K562 (cell line): ENCODE results near the gene RNASET2. TPM values are rescaled to one million over a fixed set of nuclear protein-coding genes. Genes with fewer than 3 reads are reported as not detected.

Source experiments
- ADNP ChIP-seq: fragments of 200-800 bp; sonication (Bioruptor generic); IDR thresholded peaks from 2 replicates; pipeline ENCODE4 v1.6.1; 2016; ENCODE audit warnings: missing genetic modification characterization, missing compliant biosample characterization
- BDP1 ChIP-seq: IDR thresholded peaks from 3 replicates; pipeline ENCODE4 v1.6.1; 2011; ENCODE audit not compliant: insufficient read length, insufficient read depth
- CHD7 ChIP-seq: fragments of 200-600 bp; sonication (generic); IDR thresholded peaks from one replicate; pipeline ENCODE4 v1.6.1; 2012; ENCODE audit warnings: mild to moderate bottlenecking, low read depth, low read length, inconsistent platforms
- EP400 ChIP-seq: fragments of 450-650 bp; IDR thresholded peaks from 2 replicates; pipeline ENCODE4 v1.6.1; 2017; ENCODE audit warnings: antibody characterized with exemption, mild to moderate bottlenecking, moderate library complexity
- ETS2 ChIP-seq: IDR thresholded peaks from 2 replicates; pipeline ENCODE4 v1.6.1; 2016; ENCODE audit warnings: borderline replicate concordance, missing genetic modification characterization, mild to moderate bottlenecking, moderate library complexity, missing compliant biosample characterization; ENCODE audit not compliant: poor library complexity, severe bottlenecking
- GTF2B ChIP-seq: IDR thresholded peaks from 2 replicates; pipeline ENCODE4 v1.6.1; 2011; ENCODE audit not compliant: insufficient read length; ENCODE audit errors: extremely low read depth
- NR2C1 ChIP-seq, 2 experiments: fragments of 450-650 bp; IDR thresholded peaks; 2 replicates each; pipeline ENCODE4 v1.6.1; 2017; ENCODE audit warnings: mild to moderate bottlenecking in 2 of 2, antibody characterized with exemption in 1 of 2, inconsistent platforms in 1 of 2, missing compliant biosample characterization in 1 of 2, missing genetic modification characterization in 1 of 2
- POLR2A ChIP-seq: fragments of 450-650 bp; conservative IDR thresholded peaks from 2 replicates; pipeline ENCODE4 v1.6.1; 2016
- ZFP91 ChIP-seq: sonication (generic); formaldehyde crosslinking; IDR thresholded peaks from 2 replicates; pipeline ENCODE4 v1.8.0; 2022; ENCODE audit warnings: mild to moderate bottlenecking, missing genetic modification reagents
- ZNF347 ChIP-seq: fragments of 450-650 bp; formaldehyde crosslinking; IDR thresholded peaks from 2 replicates; pipeline ENCODE4 v1.4.0; 2020; ENCODE audit warnings: low read depth, mild to moderate bottlenecking, moderate library complexity
- polyA plus RNA-seq, 8 experiments: library from polyadenylated mRNA; depleted of rRNA in 4 of 8; stranded (reverse) in 5 of 8; unstranded in 3 of 8; fragments of >200 nt; fragmentation: Nextera tagmentation in 2 of 8; fragmentation: Illumina TruSeq in 1 of 8; extraction: Ambion mirVana in 2 of 8; extraction: Trizol in 1 of 8; gene quantifications; 2 replicates each; pipeline versions ENCODE4 v1.2.1 to v1.2.3, GENCODE V29; 2011 to 2014; ENCODE audit warnings: inconsistent platforms in 1 of 8, missing spikeins in 1 of 8
- total RNA-seq, 7 experiments: library from RNA; depleted of rRNA in 6 of 7; stranded (reverse); fragments of >200 nt in 6 of 7; fragmentation: Illumina TruSeq in 2 of 7; extraction: Trizol in 2 of 7; gene quantifications; 2 replicates each; pipeline versions ENCODE4 v1.2.1 to v1.2.3, GENCODE V29; 2011 to 2021; ENCODE audit warnings: low replicate concordance in 1 of 7
- TF ChIP-seq, protein P1 (sequence below): fragments of 250-450 bp; sonication (Bioruptor Pico); IDR thresholded peaks from 2 replicates; pipeline ENCODE4 v1.8.0; 2021; ENCODE audit warnings: borderline replicate concordance, mild to moderate bottlenecking, moderate library complexity; ENCODE audit not compliant: poor library complexity, severe bottlenecking
- TF ChIP-seq, protein P2 (sequence below): sonication (generic); formaldehyde crosslinking; IDR thresholded peaks from 2 replicates; pipeline ENCODE4 v1.5.0; 2020; ENCODE audit warnings: missing genetic modification reagents

RNASET2 gene
- total and polyA plus RNA-seq, 9 of the 15 experiments (the other 6 are each of a cell fraction or from before 2014, with no cell fraction given), result 7.4 to 141 (median 91.3) TPM

GRCh38 chr6:166956444-166957086 lies at the start of gene RNASET2 (continued):
- TF ChIP-seq GTF2B, result no peak
- TF ChIP-seq, protein P1, sequence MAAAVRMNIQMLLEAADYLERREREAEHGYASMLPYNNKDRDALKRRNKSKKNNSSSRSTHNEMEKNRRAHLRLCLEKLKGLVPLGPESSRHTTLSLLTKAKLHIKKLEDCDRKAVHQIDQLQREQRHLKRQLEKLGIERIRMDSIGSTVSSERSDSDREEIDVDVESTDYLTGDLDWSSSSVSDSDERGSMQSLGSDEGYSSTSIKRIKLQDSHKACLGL (CRISPR knock-in tag), result no peak
- TF ChIP-seq ADNP, result no peak
- no peak for TF ChIP-seq CHD7
- no peak for TF ChIP-seq BDP1
- TF ChIP-seq, protein P2, sequence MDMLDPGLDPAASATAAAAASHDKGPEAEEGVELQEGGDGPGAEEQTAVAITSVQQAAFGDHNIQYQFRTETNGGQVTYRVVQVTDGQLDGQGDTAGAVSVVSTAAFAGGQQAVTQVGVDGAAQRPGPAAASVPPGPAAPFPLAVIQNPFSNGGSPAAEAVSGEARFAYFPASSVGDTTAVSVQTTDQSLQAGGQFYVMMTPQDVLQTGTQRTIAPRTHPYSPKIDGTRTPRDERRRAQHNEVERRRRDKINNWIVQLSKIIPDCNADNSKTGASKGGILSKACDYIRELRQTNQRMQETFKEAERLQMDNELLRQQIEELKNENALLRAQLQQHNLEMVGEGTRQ (CRISPR knock-in tag), result no peak
- no peak for TF ChIP-seq ZNF347 (CRISPR knock-in tag)
- TF ChIP-seq POLR2A, result peak; percentile 63
- no peak for TF ChIP-seq ETS2 (tag)
- peak; percentile 57; the same call in 1 of the 2 replicates for TF ChIP-seq EP400
- no peak for TF ChIP-seq NR2C1 (IDR thresholded peaks at IDR 0.05)
- no peak for TF ChIP-seq NR2C1 (tag; IDR thresholded peaks at IDR 0.05)
- TF ChIP-seq ZFP91 (CRISPR knock-in tag), result 0 out of 2 replicates have a peak, but pooled peaks have one; percentile 29
